OCI-LY1 (cell line): ENCODE results near the gene SLC19A1.

Source experiments
- H2AFZ ChIP-seq: fragments of 200-600 bp; sonication (generic), shearing (Covaris generic); 2 replicates; pipeline ENCODE4 v1.6.0; 2014; ENCODE audit warnings: antibody characterized with exemption, mild to moderate bottlenecking, low read length
- H3F3A ChIP-seq: fragments of 200-600 bp; sonication (generic), shearing (Covaris generic); 2 replicates; pipeline ENCODE4 v1.6.0; 2014; ENCODE audit warnings: mild to moderate bottlenecking, antibody characterized with exemption, low read length, moderate library complexity; ENCODE audit not compliant: insufficient read depth
- H3K27ac ChIP-seq: fragments of 200-600 bp; sonication (generic); 2 replicates; pipeline ENCODE4 v1.5.1; 2014; ENCODE audit warnings: low read length, mixed run types, mild to moderate bottlenecking, low read depth; ENCODE audit not compliant: poor library complexity, severe bottlenecking
- H3K27me3 ChIP-seq: fragments of 200-600 bp; sonication (generic); 2 replicates; pipeline ENCODE4 v1.6.0; 2014; ENCODE audit warnings: antibody characterized with exemption, mild to moderate bottlenecking, low read length, moderate library complexity; ENCODE audit not compliant: insufficient read depth
- H3K36me3 ChIP-seq: fragments of 200-600 bp; sonication (generic); 2 replicates; pipeline ENCODE4 v1.6.1; 2014; ENCODE audit warnings: mild to moderate bottlenecking, antibody characterized with exemption, low read length, moderate library complexity, mixed read lengths; ENCODE audit not compliant: insufficient read depth
- H3K4me1 ChIP-seq: fragments of 200-600 bp; sonication (generic); 2 replicates; pipeline ENCODE4 v1.5.1; 2014; ENCODE audit warnings: mild to moderate bottlenecking, low read length, moderate library complexity; ENCODE audit not compliant: insufficient read depth, severe bottlenecking
- H3K4me2 ChIP-seq: fragments of 200-600 bp; sonication (generic), shearing (Covaris generic); 2 replicates; pipeline ENCODE4 v1.6.1; 2014; ENCODE audit warnings: low read length
- H3K4me3 ChIP-seq: fragments of 200-600 bp; sonication (generic); 2 replicates; pipeline ENCODE4 v1.5.1; 2014; ENCODE audit warnings: low read length, low read depth, mild to moderate bottlenecking, mixed read lengths; ENCODE audit not compliant: poor library complexity, severe bottlenecking
- H3K79me2 ChIP-seq: fragments of 200-600 bp; shearing (Covaris generic); 2 replicates; pipeline ENCODE4 v1.6.1; 2016; ENCODE audit warnings: mixed run types, low read length, mixed read lengths; ENCODE audit not compliant: insufficient read depth
- H3K9ac ChIP-seq: fragments of 200-600 bp; sonication (generic), shearing (Covaris generic); 2 replicates; pipeline ENCODE4 v1.6.1; 2014; ENCODE audit warnings: mild to moderate bottlenecking, low read length, mixed read lengths
- H3K9me2 ChIP-seq: fragments of 200-600 bp; sonication (generic), shearing (Covaris generic); 2 replicates; pipeline ENCODE4 v1.6.1; 2014; ENCODE audit warnings: low read depth, mild to moderate bottlenecking, low read length, mixed read lengths
- H3K9me3 ChIP-seq: fragments of 200-600 bp; shearing (Covaris generic); 2 replicates; pipeline ENCODE4 v1.6.1; 2014; ENCODE audit warnings: low read length, mixed read lengths
- H4K20me1 ChIP-seq: fragments of 200-600 bp; sonication (generic), shearing (Covaris generic); 2 replicates; pipeline ENCODE4 v1.6.0; 2016; ENCODE audit warnings: mild to moderate bottlenecking, low read length; ENCODE audit not compliant: insufficient read depth
- CTCF ChIP-seq: fragments of 200-600 bp; sonication (generic), shearing (Covaris generic); IDR thresholded peaks from 2 replicates; pipeline ENCODE4 v1.5.1; 2017; ENCODE audit warnings: mild to moderate bottlenecking, antibody characterized with exemption, low read length, moderate library complexity, mixed read lengths
- EZH2 ChIP-seq: fragments of 200-600 bp; sonication (generic), shearing (Covaris generic); IDR thresholded peaks from 2 replicates; pipeline ENCODE4 v1.8.0; 2017; ENCODE audit warnings: borderline replicate concordance, mixed run types, mild to moderate bottlenecking, antibody characterized with exemption, low read length, moderate library complexity, mixed read lengths

Gene SLC19A1

GRCh38 chr21:45481566-45481965 is 60.7 kb downstream of the SLC19A1 start:
- TF ChIP-seq CTCF (no peak), EZH2 (no peak)
- Histone ChIP-seq H3K4me2 (no peak overlapping the region), H3K27ac (no peak overlapping the region), H3K9me2 (no peaks in the 10 kb centered on the region), H3K4me1 (peaks cover 19% of the 10 kb centered on the region), H3K36me3 (no peaks in the 10 kb centered on the region), H3K27me3 (no peaks in the 10 kb centered on the region; the same call in 1 of the 2 replicates), H3K4me3 (no peak overlapping the region), H3F3A (no peaks in the 10 kb centered on the region), H4K20me1 (no peaks in the 10 kb centered on the region), H3K9ac (no peak overlapping the region), H2AFZ (no peak overlapping the region), H3K9me3 (no peaks in the 10 kb centered on the region), H3K79me2 (no peaks in the 10 kb centered on the region)

- Histone ChIP-seq H3K79me2 (no peaks in the 10 kb centered on the region), H3K4me2 (no peak overlapping the region), H3K27me3 (no peaks in the 10 kb centered on the region; the same call in 1 of the 2 replicates), H4K20me1 (no peaks in the 10 kb centered on the region), H3F3A (no peaks in the 10 kb centered on the region), H3K36me3 (no peaks in the 10 kb centered on the region), H3K4me3 (no peak overlapping the region), H3K4me1 (peaks cover 19% of the 10 kb centered on the region), H3K27ac (no peak overlapping the region), H3K9me3 (no peaks in the 10 kb centered on the region), H3K9me2 (no peaks in the 10 kb centered on the region), H3K9ac (no peak overlapping the region), H2AFZ (no peak overlapping the region)
- TF ChIP-seq CTCF, result no peak
- TF ChIP-seq EZH2, result no peak
Observed at GRCh38 chr21:45480701-45481500, 61.3 kb downstream of the SLC19A1 start.

- Histone ChIP-seq H4K20me1 (no peaks in the 10 kb centered on the region), H3K9ac (no peak overlapping the region), H3F3A (no peaks in the 10 kb centered on the region), H3K79me2 (no peaks in the 10 kb centered on the region), H3K27me3 (no peaks in the 10 kb centered on the region; the same call in 1 of the 2 replicates), H3K36me3 (no peaks in the 10 kb centered on the region), H2AFZ (no peak overlapping the region), H3K9me2 (no peaks in the 10 kb centered on the region), H3K4me1 (peaks cover 19% of the 10 kb centered on the region), H3K27ac (no peak overlapping the region), H3K9me3 (no peaks in the 10 kb centered on the region), H3K4me3 (no peak overlapping the region), H3K4me2 (no peak overlapping the region)
- no peak for TF ChIP-seq CTCF
- TF ChIP-seq EZH2, result no peak
Observed at GRCh38 chr21:45479691-45480675, 62.3 kb downstream of the SLC19A1 start.
